ENCODE results near the gene IL18.
"Not testable (repeated sequence)": the region's sequence is repeated elsewhere in the genome, so short reads cannot be mapped to it uniquely, and the experiment has no call there.

Gene IL18

DNA sequence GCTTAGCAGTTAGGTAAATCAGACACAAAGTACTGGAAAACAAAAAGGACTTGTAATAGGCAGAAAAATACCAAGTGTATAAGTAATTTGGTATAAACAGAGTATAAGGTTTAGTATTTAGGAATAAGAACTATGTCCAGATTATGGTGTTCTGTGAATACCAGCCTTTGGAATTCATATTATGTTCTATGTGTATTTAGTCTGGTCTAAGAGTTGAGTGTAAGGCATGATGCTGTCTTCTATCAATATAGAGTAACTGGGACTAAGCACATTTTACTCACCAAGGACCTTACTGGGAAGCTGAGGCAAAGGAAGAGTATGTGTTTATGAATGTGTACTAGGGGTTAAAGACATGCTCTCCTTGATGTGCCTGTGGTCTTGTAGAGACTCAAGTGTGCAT is 67.7 kb downstream of the IL18 start:
- Histone ChIP-seq H3K4me3 (ENCODE audit: insufficient read depth, low read length, poor library complexity, severe bottlenecking) (no peak overlapping the region), H3K9ac (ENCODE audit: low read length) (no peak overlapping the region), H3K79me2 (ENCODE audit: insufficient read depth, low read length) (no peaks in the 10 kb centered on the region; the same call in 1 of the 2 replicates), H3K27me3 (ENCODE audit: low read length) (no peaks in the 10 kb centered on the region), H3K36me3 (ENCODE audit: low read length) (peaks cover 11% of the 10 kb centered on the region; the same call in 1 of the 2 replicates), H3K9me3 (ENCODE audit: insufficient read depth, low read length) (no peaks in the 10 kb centered on the region), H2AFZ (ENCODE audit: low read depth, low read length, severe bottlenecking) (no peak overlapping the region), H3K27ac (ENCODE audit: low read depth, low read length) (no peak overlapping the region), H3K4me2 (ENCODE audit: low read depth, low read length, poor library complexity, severe bottlenecking) (no peak overlapping the region), H3F3A (ENCODE audit: insufficient read depth) (no peaks in the 10 kb centered on the region), H4K20me1 (ENCODE audit: low read depth, low read length) (no peaks in the 10 kb centered on the region), H3K9me2 (replicated peaks; ENCODE audit: insufficient read depth, low read length) (no peaks in the 10 kb centered on the region)
- TF ChIP-seq EZH2phosphoT487 (conservative IDR thresholded peaks at IDR 0.05; ENCODE audit: low read length): no peak
- TF ChIP-seq, protein P1, sequence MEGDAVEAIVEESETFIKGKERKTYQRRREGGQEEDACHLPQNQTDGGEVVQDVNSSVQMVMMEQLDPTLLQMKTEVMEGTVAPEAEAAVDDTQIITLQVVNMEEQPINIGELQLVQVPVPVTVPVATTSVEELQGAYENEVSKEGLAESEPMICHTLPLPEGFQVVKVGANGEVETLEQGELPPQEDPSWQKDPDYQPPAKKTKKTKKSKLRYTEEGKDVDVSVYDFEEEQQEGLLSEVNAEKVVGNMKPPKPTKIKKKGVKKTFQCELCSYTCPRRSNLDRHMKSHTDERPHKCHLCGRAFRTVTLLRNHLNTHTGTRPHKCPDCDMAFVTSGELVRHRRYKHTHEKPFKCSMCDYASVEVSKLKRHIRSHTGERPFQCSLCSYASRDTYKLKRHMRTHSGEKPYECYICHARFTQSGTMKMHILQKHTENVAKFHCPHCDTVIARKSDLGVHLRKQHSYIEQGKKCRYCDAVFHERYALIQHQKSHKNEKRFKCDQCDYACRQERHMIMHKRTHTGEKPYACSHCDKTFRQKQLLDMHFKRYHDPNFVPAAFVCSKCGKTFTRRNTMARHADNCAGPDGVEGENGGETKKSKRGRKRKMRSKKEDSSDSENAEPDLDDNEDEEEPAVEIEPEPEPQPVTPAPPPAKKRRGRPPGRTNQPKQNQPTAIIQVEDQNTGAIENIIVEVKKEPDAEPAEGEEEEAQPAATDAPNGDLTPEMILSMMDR (IDR thresholded peaks at IDR 0.05; ENCODE audit: insufficient read depth, low read length, poor library complexity, severe bottlenecking): no peak

DNA sequence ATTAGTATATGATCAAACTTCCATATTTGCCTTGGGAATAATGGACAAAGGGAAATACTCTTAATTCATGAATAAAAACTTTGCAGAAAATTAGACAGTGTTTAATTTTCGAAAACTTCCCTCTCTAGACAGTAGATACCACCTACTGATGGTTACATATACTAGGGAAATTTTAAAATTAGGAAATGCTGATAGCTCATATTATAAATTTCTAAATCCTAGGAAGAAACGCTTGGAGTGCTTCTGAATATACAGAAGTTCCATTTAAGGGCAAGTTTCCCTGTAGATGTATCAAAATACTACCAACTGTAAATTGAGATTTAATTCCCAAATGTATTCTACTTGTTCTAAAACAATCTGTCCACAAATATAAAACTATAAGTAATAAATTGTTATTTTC is 68.6 kb downstream of the IL18 start:
- H3K27ac ChIP-seq (ENCODE audit: low read depth, low read length); H3K4me3 ChIP-seq (ENCODE audit: insufficient read depth, low read length, poor library complexity, severe bottlenecking); H3K27me3 ChIP-seq (ENCODE audit: low read length); H3K9me2 ChIP-seq (replicated peaks; ENCODE audit: insufficient read depth, low read length); H3K4me2 ChIP-seq (ENCODE audit: low read depth, low read length, poor library complexity, severe bottlenecking); H2AFZ ChIP-seq (ENCODE audit: low read depth, low read length, severe bottlenecking); H3K79me2 ChIP-seq (ENCODE audit: insufficient read depth, low read length); H3F3A ChIP-seq (ENCODE audit: insufficient read depth); H4K20me1 ChIP-seq (ENCODE audit: low read depth, low read length); H3K9me3 ChIP-seq (ENCODE audit: insufficient read depth, low read length); H3K9ac ChIP-seq (ENCODE audit: low read length): not testable (repeated sequence)
- peaks cover 13% of the 10 kb centered on the region; the same call in 1 of the 2 replicates for H3K36me3 ChIP-seq (ENCODE audit: low read length)
